ENCODE results near the gene EVI2A.

Gene EVI2A

DNA sequence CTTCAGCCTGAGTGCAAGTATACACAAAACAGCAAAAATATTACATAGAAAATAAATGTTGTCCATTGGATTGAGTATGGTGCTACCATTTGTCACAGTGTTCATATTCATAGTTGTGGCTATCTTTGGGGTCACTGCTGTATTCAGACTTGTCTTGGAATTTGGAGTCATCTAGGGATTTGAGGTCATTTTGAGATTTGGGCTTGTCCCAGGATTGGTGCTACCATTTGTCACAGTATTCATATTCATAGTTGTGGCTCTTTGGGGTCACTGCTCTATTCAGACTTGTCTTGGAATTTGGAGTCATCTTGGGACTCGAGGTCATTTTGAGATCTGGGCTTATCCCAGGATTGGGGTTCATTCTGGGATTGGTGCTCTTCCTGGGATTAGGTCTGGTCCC is 49.2 kb downstream of the EVI2A start:
- no peak for DNase-seq

DNA sequence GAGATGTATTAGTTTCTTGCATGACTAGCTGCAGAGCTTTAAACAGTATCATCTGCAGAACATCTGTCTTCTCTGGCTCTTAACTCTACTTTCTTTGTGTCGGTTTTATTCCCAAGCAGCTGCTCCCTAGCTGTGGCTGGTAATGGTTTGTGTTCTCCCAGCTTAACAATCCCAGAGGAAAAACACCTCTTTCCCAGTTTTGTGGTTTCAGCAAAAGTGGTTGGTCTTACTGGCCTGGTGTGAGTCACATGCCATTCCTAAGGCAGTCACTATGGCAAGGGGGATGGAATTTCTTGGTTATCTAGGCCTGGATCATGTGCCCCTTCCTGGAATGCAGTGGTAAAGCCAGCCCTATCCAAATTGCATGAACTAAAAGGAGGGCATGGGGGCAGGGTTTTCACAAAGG is 51.8 kb downstream of the EVI2A start:
- DNase-seq, result no peak

DNA sequence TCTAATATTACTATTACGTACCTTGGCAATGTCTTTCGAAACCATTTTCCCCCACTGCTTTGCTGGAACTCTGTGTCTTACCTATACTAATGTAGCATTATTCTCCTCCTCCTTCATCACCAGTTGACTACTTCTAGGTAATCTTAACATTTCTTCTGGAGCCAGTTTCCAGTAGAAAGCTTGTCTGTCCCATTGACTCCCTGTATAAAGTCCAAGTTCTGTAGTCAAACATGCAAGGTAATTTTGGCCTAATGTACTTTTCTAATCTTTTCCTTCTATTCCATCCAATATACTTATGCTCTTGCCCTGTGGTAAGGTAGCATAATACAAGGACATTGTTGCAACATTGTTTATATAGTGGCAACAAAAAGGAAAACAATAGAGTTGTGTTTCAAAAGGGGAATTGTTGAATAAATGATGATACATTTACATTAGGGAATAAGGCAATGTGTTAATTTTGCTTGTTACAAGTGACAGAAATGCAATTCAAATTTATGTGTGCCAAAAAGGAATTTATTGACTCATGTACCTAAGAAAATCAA is 52.3 kb downstream of the EVI2A start:
- DNase-seq, result no peak

Measured in CD4-positive, alpha-beta T cell treated with Interleukin-21 for 1 hour (primary cell).